H1 (cell line): ENCODE data around the gene A3GALT2. TPM values are rescaled to one million over a fixed set of nuclear protein-coding genes. Genes with fewer than 3 reads are reported as not detected.

Experiments
- JUND ChIP-seq: IDR thresholded peaks from 2 replicates; pipeline ENCODE4 v1.6.1; 2011; ENCODE audit warnings: mild to moderate bottlenecking, improper control_type of control experiment, low read length
- MAX ChIP-seq: IDR thresholded peaks from 2 replicates; pipeline ENCODE4 v1.6.1; 2012; ENCODE audit warnings: inconsistent platforms
- SIRT6 ChIP-seq: IDR thresholded peaks from one replicate; pipeline ENCODE4 v1.7.1; 2012; ENCODE audit warnings: low read length, inconsistent platforms
- TCF12 ChIP-seq: IDR thresholded peaks from 2 replicates; pipeline ENCODE4 v1.6.1; 2011; ENCODE audit warnings: low read depth, mild to moderate bottlenecking, low read length
- USF2 ChIP-seq: IDR thresholded peaks from 2 replicates; pipeline ENCODE4 v1.6.1; 2011; ENCODE audit warnings: low read length, improper control_type of control experiment
- polyA plus RNA-seq, 7 experiments: library from polyadenylated mRNA; depleted of rRNA in 3 of 7; stranded (reverse) in 5 of 7; unstranded in 2 of 7; fragments of >200 nt in 5 of 7; fragments of 200-250 nt in 2 of 7; gene quantifications; 1 replicate in 5 of 7; 2 replicates in 1 of 7; 4 replicates in 1 of 7; pipeline versions ENCODE4 v1.2.1 to v1.2.3, GENCODE V29; 2011 to 2013; ENCODE audit warnings: missing spikeins in 2 of 7, mixed read lengths in 2 of 7
- total RNA-seq: library from RNA; stranded (reverse); fragmentation: NEBNext Ultra II Directional; extraction: Animal tissue kit (Norgen Biotek cat#: 25700); gene quantifications from 2 replicates; pipeline ENCODE4 v1.2.1, GENCODE V29; 2021

Gene A3GALT2
- total and polyA plus RNA-seq, 2 of the 8 experiments (the other 6 are each of a cell fraction or from before 2014, with no cell fraction given): not detected

GRCh38 chr1:33348676-33349080 is 27.8 kb upstream of the A3GALT2 start (continued):
- TF ChIP-seq USF2 (no peak), MAX (no peak), TCF12 (no peak), SIRT6 (no peak), JUND (no peak)
- TF ChIP-seq, all 59 proteins: peak for 3
